ENCODE results near the gene INPP4B. TPM values are rescaled to one million over a fixed set of nuclear protein-coding genes. Genes with fewer than 3 reads are reported as not detected.

Gene INPP4B
- total RNA-seq, 1 donor from 2014 or later = 10.9 TPM

DNA sequence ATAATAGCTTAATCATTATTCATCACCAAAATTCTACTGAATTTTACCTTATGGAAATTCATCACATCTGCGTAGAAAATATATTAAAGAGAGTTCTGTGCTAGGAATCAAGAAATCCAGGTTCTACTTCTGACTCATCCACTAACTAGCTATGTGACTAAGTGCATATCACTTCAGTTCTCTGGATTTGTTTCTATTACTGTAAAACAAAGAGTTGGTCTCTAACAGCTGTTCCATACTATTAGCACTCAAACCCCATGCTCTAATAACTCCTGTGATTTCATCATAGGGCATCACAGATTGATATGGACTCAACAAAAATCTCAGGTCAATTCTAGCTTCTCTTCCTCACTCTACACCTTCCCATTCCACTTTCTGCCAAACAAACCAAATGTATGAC is 572.0 kb downstream of the INPP4B start:
- Histone ChIP-seq H3K36me3 (ENCODE audit: control insufficient read depth, insufficient read depth, low read length) (no peaks in the 10 kb centered on the region), H3K27me3 (ENCODE audit: control insufficient read depth, insufficient read depth, low read length) (no peaks in the 10 kb centered on the region), H3K4me3 (ENCODE audit: low read depth, low read length) (no peak overlapping the region)
- DNase-seq (ENCODE audit: low read depth) = peak; percentile 21
- TF ChIP-seq, protein P1, sequence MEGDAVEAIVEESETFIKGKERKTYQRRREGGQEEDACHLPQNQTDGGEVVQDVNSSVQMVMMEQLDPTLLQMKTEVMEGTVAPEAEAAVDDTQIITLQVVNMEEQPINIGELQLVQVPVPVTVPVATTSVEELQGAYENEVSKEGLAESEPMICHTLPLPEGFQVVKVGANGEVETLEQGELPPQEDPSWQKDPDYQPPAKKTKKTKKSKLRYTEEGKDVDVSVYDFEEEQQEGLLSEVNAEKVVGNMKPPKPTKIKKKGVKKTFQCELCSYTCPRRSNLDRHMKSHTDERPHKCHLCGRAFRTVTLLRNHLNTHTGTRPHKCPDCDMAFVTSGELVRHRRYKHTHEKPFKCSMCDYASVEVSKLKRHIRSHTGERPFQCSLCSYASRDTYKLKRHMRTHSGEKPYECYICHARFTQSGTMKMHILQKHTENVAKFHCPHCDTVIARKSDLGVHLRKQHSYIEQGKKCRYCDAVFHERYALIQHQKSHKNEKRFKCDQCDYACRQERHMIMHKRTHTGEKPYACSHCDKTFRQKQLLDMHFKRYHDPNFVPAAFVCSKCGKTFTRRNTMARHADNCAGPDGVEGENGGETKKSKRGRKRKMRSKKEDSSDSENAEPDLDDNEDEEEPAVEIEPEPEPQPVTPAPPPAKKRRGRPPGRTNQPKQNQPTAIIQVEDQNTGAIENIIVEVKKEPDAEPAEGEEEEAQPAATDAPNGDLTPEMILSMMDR (IDR thresholded peaks at IDR 0.05; ENCODE audit: insufficient read depth, low read length, poor library complexity, severe bottlenecking) = no peak

DNA sequence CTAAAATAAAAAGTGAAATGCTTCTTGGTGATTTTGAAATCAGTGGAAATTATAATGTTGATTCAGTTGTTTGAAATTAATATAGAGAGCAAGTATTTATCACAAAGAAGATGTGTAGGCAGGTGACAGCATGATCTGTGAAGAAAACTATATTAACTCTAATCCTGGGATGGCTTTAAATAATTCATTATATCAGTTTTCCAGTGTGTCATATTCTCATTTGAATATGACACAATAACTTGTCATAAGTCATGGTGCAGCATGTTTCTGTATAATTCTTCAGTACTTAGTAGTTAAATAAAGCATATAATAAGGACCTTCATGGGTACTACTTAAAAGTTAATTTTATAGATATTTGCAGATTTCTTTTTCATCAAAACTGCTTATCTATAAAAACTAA is 573.6 kb downstream of the INPP4B start:
- TF ChIP-seq, protein P1 (IDR thresholded peaks at IDR 0.05; ENCODE audit: insufficient read depth, low read length, poor library complexity, severe bottlenecking) = no peak
- DNase-seq (ENCODE audit: low read depth) = no peak
- Histone ChIP-seq H3K27me3 (ENCODE audit: control insufficient read depth, insufficient read depth, low read length) (no peaks in the 10 kb centered on the region), H3K4me3 (ENCODE audit: low read depth, low read length) (no peak overlapping the region), H3K36me3 (ENCODE audit: control insufficient read depth, insufficient read depth, low read length) (no peaks in the 10 kb centered on the region)

DNA sequence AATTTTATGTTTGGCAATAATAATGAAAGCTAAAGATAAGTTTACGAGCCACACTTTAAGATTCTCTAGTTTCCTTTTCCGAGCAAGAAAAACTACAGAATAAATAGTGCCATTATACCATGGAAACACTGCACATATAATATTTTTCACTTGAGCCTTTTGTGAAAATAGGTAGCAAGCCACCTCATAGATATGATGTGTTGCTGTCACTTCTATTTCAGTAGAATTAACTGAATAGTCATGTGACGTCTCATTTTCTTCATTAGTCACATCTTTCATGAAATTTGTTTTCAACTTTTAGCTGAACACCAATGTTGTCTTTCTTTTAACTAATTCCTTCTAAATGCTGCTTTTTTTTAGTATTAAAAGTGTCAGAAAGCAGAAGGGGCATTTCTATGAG is 574.3 kb downstream of the INPP4B start:
- Histone ChIP-seq H3K4me3 (ENCODE audit: low read depth, low read length) (no peak overlapping the region), H3K27me3 (ENCODE audit: control insufficient read depth, insufficient read depth, low read length) (no peaks in the 10 kb centered on the region), H3K36me3 (ENCODE audit: control insufficient read depth, insufficient read depth, low read length) (no peaks in the 10 kb centered on the region)
- TF ChIP-seq, protein P1 (IDR thresholded peaks at IDR 0.05; ENCODE audit: insufficient read depth, low read length, poor library complexity, severe bottlenecking) = no peak
- DNase-seq (ENCODE audit: low read depth) = no peak

DNA sequence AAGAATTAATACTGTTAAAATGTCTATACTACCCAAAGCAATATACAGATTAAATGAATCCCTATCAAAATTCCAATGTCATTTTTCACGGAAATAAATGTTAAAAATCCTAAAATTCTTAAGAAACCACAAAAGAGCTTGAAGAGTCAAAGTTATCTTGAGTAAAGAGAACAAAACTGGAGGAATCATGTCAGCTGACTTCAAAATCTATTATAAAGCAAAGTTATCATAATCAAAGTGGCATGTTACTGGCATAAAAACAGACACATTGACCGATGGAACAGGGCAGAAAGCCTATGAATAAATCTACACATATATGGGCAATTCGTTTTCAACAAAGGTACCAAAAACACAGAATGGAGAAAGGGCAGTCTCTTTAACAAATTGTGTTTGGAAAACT is 579.0 kb downstream of the INPP4B start:
- no peak for DNase-seq (ENCODE audit: low read depth)
- H3K36me3 ChIP-seq (ENCODE audit: control insufficient read depth, insufficient read depth, low read length) = no peaks in the 10 kb centered on the region
- H3K4me3 ChIP-seq (ENCODE audit: low read depth, low read length) = no peak overlapping the region
- no peaks in the 10 kb centered on the region for H3K27me3 ChIP-seq (ENCODE audit: control insufficient read depth, insufficient read depth, low read length)
- TF ChIP-seq, protein P1 (IDR thresholded peaks at IDR 0.05; ENCODE audit: insufficient read depth, low read length, poor library complexity, severe bottlenecking) = no peak

DNA sequence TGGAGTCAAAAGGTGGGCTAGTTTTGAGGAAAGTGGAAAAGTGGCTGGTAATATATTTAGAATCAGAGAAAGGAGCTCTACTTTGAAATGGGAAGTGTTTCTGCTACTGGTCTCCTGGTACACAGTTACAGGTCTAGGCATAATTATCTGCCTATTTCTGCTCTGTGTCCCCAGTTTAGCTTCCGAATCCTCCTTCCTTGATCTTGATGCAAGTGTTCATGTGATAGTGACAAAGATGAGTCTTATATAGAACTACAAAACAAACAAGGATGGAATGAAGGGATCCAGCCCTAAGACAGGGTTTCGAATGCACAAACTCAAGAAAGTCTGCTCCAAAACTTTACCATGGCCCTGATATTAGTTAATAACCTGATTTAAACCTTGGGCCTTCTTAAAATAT is 580.2 kb downstream of the INPP4B start:
- H3K36me3 ChIP-seq (ENCODE audit: control insufficient read depth, insufficient read depth, low read length) = no peaks in the 10 kb centered on the region

DNA sequence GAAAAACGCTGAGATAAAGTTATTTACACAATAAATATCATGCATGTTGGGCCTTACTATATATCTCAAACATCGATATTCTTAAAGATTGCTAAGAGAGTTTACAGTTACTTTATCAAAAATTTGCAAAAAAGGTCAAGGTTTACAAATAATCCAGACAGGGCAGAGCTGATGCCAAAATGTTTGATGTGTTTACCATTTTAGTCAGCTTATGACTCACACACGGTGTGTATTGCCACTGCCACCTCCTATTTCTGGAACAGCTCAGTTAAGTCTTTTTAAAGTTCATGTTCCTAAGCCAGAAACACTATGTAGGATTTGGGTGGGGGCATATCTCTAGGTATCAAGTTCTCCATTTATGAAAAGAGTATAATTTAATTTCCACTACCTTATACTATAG is 580.6 kb downstream of the INPP4B start:
- DNase-seq (ENCODE audit: low read depth) = no peak
- Histone ChIP-seq H3K4me3 (ENCODE audit: low read depth, low read length) (no peak overlapping the region), H3K27me3 (ENCODE audit: control insufficient read depth, insufficient read depth, low read length) (no peaks in the 10 kb centered on the region), H3K36me3 (ENCODE audit: control insufficient read depth, insufficient read depth, low read length) (no peaks in the 10 kb centered on the region)
- TF ChIP-seq, protein P1 (IDR thresholded peaks at IDR 0.05; ENCODE audit: insufficient read depth, low read length, poor library complexity, severe bottlenecking) = no peak

More for the DNA sequence above, 580.2 kb downstream of the INPP4B start:
- H3K4me3 ChIP-seq (ENCODE audit: low read depth, low read length) = no peak overlapping the region
- TF ChIP-seq, protein P1 (IDR thresholded peaks at IDR 0.05; ENCODE audit: insufficient read depth, low read length, poor library complexity, severe bottlenecking) = no peak
- H3K27me3 ChIP-seq (ENCODE audit: control insufficient read depth, insufficient read depth, low read length) = no peaks in the 10 kb centered on the region
- DNase-seq (ENCODE audit: low read depth) = no peak
